Lower leg skin (tissue), 4 donors: ENCODE results near the gene LYZL1. TPM values are rescaled to one million over a fixed set of nuclear protein-coding genes. Genes with fewer than 3 reads are reported as not detected.

ENCODE experiments used
- DNase-seq, 2 donors: peaks; one replicate each; pipeline ENCODE4 v3.0.0-alpha.2; 2019; ENCODE audit warnings: low spot score in 2 of 2
- H3K4me3 ChIP-seq: fragments of 200-600 bp; sonication (generic); 2 replicates; pipeline ENCODE4 v1.5.1; 2017; ENCODE audit warnings: mild to moderate bottlenecking, low read depth; ENCODE audit not compliant: poor library complexity, severe bottlenecking
- POLR2A ChIP-seq, 2 donors: fragments of 450-650 bp; IDR thresholded peaks; one replicate each; pipeline ENCODE4 v1.6.1; 2016 to 2017; ENCODE audit warnings: antibody characterized with exemption in 2 of 2, mild to moderate bottlenecking in 1 of 2, moderate library complexity in 1 of 2
- WGBS, 2 donors: methylation state at CpG; one replicate each; pipeline ENCODE4 v1.1.5; 2018; 5-methylcytosine and 5-hydroxymethylcytosine counted together
- intact Hi-C: fragments of 100-400 bp; cut with DNase I; formaldehyde crosslinking; loops from one replicate; pipeline ENCODE4 v1.15.0; 2023; ENCODE audit warnings: low total_unique reads
- total RNA-seq, 4 donors: library from RNA; depleted of rRNA; stranded (reverse); fragments of >200 nt; gene quantifications; one replicate each; pipeline ENCODE4 v1.1.0, GENCODE V29; 2016
- TF ChIP-seq, protein P1 (sequence below), 3 donors: fragments of 450-650 bp; IDR thresholded peaks; one replicate each; pipeline ENCODE4 v1.5.1; 2016; ENCODE audit warnings: antibody characterized with exemption in 3 of 3, mild to moderate bottlenecking in 3 of 3, moderate library complexity in 2 of 3

LYZL1 gene
- total RNA-seq, 4 donors from 2014 or later, result not detected

DNA sequence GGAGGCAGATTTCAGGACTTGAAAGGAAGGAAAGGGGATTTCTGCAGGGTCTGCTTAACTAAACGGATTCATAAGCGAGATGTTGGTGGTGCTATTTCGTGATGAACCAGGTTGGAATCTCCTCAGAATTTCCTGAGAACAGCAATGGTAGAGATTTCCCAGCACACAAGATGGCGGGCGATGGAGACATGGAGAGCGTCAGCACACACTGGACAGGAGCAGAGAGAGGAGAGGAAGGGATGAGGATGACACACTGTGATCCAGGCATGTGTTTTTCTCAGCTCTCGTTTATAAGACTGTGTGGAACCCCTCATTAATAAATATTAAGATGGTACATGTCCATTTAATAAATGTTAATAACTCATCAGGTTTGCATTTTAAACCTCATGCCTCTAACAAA lies 43.9 kb upstream of the LYZL1 start:
- intact Hi-C loops, result no loop called here
- no peak for DNase-seq
- TF ChIP-seq, protein P1, sequence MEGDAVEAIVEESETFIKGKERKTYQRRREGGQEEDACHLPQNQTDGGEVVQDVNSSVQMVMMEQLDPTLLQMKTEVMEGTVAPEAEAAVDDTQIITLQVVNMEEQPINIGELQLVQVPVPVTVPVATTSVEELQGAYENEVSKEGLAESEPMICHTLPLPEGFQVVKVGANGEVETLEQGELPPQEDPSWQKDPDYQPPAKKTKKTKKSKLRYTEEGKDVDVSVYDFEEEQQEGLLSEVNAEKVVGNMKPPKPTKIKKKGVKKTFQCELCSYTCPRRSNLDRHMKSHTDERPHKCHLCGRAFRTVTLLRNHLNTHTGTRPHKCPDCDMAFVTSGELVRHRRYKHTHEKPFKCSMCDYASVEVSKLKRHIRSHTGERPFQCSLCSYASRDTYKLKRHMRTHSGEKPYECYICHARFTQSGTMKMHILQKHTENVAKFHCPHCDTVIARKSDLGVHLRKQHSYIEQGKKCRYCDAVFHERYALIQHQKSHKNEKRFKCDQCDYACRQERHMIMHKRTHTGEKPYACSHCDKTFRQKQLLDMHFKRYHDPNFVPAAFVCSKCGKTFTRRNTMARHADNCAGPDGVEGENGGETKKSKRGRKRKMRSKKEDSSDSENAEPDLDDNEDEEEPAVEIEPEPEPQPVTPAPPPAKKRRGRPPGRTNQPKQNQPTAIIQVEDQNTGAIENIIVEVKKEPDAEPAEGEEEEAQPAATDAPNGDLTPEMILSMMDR (IDR thresholded peaks at IDR 0.05), result no peak
- TF ChIP-seq POLR2A (IDR thresholded peaks at IDR 0.05), result no peak
- WGBS, 2 donors, result 89 to 90% methylated on average over 7 of the region's 7 CpGs
- H3K4me3 ChIP-seq, result no peak overlapping the region

DNA sequence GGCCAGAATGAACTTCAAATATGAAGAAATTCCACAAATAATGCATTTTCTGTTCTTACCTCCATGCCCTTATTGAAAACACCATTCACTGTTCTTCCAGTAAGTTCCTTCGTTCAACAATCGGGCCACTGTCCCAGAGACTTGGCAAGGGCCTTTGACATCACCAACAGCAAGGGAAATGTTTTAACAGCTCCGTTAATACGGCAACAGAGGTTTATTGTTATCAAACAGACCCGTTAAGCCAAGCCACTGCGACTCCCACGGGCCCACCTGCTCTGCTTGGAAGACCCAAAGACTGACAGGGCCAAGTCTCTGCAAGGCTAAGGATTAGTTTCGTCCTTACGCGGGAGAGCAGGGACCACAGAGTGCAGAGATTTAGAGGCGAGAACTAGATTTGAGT lies 43.4 kb upstream of the LYZL1 start:
- intact Hi-C loops, result no loop called here
- no peak for TF ChIP-seq POLR2A (IDR thresholded peaks at IDR 0.05)
- no peak overlapping the region for H3K4me3 ChIP-seq
- WGBS, 2 donors, result 84% methylated on average over 11 of the region's 11 CpGs
- DNase-seq, result no peak

DNA sequence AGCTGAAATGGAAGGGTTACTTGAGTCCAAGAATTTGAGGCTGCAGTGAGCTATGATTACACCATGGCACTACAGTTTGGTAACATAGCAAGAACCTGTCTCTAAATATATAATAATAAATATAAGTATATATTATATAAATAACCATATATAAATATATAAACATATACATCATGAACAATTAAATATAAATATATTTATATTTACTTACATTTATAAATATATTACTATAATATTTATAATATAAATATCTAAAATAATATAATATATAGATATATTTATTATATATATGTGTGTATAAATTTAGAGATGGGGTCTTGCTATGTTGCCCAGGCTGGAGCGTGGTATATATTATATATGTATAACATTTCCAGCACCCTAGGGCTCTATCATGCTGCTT lies 42.4 kb upstream of the LYZL1 start:
- no peak overlapping the region for H3K4me3 ChIP-seq
- WGBS, 2 donors, result 94 to 95% methylated on average over 1 of the region's 1 CpG
- intact Hi-C loops, result no loop called here
- TF ChIP-seq, protein P1 (IDR thresholded peaks at IDR 0.05), result no peak
- TF ChIP-seq POLR2A (IDR thresholded peaks at IDR 0.05), result no peak
- no peak for DNase-seq

DNA sequence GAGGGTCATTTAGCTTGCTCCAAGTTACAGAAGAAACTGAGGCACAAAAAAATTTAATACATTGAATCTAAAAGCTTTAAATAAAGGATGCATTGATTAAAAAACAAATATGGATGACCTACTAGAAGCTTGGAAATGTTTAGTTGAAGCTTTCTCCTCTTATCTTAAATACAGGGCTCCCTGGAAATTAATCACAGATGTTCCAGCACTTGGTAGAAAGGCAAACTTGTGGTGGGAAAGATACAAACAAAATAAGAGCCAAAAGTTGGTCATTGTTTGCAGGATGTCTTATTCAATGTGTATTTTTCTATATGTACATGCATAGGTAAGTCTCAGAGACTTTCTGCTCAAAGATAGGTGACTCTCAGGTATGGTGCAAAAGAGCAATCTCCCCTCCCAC lies 40.7 kb upstream of the LYZL1 start:
- no peak overlapping the region for H3K4me3 ChIP-seq
- intact Hi-C loops, result no loop called here
- no peak for TF ChIP-seq POLR2A (IDR thresholded peaks at IDR 0.05)
- TF ChIP-seq, protein P1 (IDR thresholded peaks at IDR 0.05), result no peak
- no peak for DNase-seq

DNA sequence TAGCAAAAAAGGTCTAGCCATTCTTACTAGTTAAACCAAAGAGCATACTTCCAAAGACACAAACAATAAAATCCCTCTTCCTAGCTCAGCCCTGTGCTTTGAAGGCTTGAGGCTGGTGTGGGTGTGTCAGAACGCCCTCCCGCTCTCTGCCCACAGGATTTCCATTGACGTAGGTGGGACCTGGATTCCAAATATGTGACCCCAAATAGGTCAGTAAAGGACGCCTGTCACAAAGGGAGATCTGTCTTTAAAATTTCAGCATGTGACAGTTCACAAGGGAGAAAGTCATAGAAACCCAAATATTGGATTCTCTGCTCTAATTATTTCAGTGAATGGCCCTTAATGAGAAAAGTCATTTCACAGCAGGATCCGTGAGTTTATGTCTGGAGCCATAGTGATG lies 39.9 kb upstream of the LYZL1 start:
- intact Hi-C loops, result no loop called here
- WGBS, 2 donors, result 71 to 74% methylated on average over 5 of the region's 5 CpGs
- no peak for DNase-seq
- no peak overlapping the region for H3K4me3 ChIP-seq
- TF ChIP-seq, protein P1 (IDR thresholded peaks at IDR 0.05), result no peak
- no peak for TF ChIP-seq POLR2A (IDR thresholded peaks at IDR 0.05)

DNA sequence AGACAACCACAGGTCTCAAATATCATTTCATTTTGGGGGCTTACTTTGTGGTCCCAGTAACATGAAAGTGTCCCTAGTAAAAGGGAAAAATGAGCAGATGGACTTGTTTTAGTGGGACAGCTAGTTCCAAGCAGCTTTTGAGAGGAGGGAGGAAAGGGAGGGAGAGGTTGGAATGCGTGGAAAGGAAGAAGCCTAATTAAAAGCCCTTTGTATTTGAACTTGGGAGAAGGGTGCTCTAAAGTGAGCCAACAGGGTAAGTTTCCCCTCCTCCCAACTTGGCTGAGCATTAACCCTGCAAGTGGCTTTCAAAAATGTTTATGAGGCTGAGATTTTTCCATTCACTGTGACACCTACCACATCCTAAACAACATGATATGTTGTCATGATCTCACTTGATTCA lies 38.8 kb upstream of the LYZL1 start:
- WGBS, 2 donors, result 31 to 50% methylated on average over 1 of the region's 1 CpG
- DNase-seq, result no peak
- intact Hi-C loops, result no loop called here
- TF ChIP-seq, protein P1 (IDR thresholded peaks at IDR 0.05), result no peak
- TF ChIP-seq POLR2A (IDR thresholded peaks at IDR 0.05), result no peak
- H3K4me3 ChIP-seq, result no peak overlapping the region
